Neuronal stem cell (in vitro differentiated cells): ENCODE results near the gene MARK2.
A peak's percentile ranks its signal among the peaks of the same experiment; 100 is the strongest.

Source experiments
- DNase-seq: peaks from one replicate; pipeline ENCODE4 v3.0.0-alpha.2; 2013; ENCODE audit warnings: low spot score
- H2AFZ ChIP-seq: one replicate; pipeline ENCODE4 v1.6.1; 2013; ENCODE audit warnings: mild to moderate bottlenecking, low read length, inconsistent platforms
- H2AK5ac ChIP-seq: 2 replicates; pipeline ENCODE4 v1.6.1; 2013; ENCODE audit warnings: low read depth, mild to moderate bottlenecking, inconsistent platforms, low read length, moderate library complexity, mixed read lengths
- H2BK120ac ChIP-seq: 2 replicates; pipeline ENCODE4 v1.6.1; 2013; ENCODE audit warnings: low read depth, mild to moderate bottlenecking, inconsistent platforms, low read length, moderate library complexity, mixed read lengths
- H2BK12ac ChIP-seq: one replicate; pipeline ENCODE4 v1.6.1; 2013; ENCODE audit warnings: low read length, inconsistent platforms
- H2BK15ac ChIP-seq: 2 replicates; pipeline ENCODE4 v1.6.1; 2013; ENCODE audit warnings: mild to moderate bottlenecking, low read length, inconsistent platforms, mixed read lengths
- H2BK5ac ChIP-seq: one replicate; pipeline ENCODE4 v1.6.1; 2013; ENCODE audit warnings: inconsistent platforms, mild to moderate bottlenecking, low read length, moderate library complexity
- H3K14ac ChIP-seq: one replicate; pipeline ENCODE4 v1.6.1; 2013; ENCODE audit warnings: low read length, inconsistent platforms
- H3K18ac ChIP-seq: 2 replicates; pipeline ENCODE4 v1.6.1; 2013; ENCODE audit warnings: low read length, inconsistent platforms
- H3K23ac ChIP-seq: 2 replicates; pipeline ENCODE4 v1.6.1; 2013; ENCODE audit warnings: low read depth, mild to moderate bottlenecking, mixed read lengths, low read length, inconsistent platforms; ENCODE audit not compliant: poor library complexity
- H3K27ac ChIP-seq: replicated peaks from 3 replicates; pipeline ENCODE4 v1.5.1; 2013; ENCODE audit warnings: low read length, inconsistent platforms
- H3K27me3 ChIP-seq, 3 experiments: 2 replicates each; pipeline ENCODE4 v1.6.1; 2013; ENCODE audit warnings: low read length in 3 of 3, mild to moderate bottlenecking in 2 of 3, inconsistent platforms in 1 of 3, low read depth in 1 of 3, mixed read lengths in 1 of 3, moderate library complexity in 1 of 3; ENCODE audit not compliant: control insufficient read depth in 3 of 3, insufficient read depth in 3 of 3
- H3K36me3 ChIP-seq, 2 donors: replicated peaks in 1 of 2; 2 replicates each; pipeline ENCODE4 v1.6.1; 2013; ENCODE audit warnings: low read length in 2 of 2; ENCODE audit not compliant: control insufficient read depth in 2 of 2, insufficient read depth in 2 of 2
- H3K4ac ChIP-seq: 2 replicates; pipeline ENCODE4 v1.6.1; 2013; ENCODE audit warnings: inconsistent platforms, mild to moderate bottlenecking, low read length, moderate library complexity
- H3K4me1 ChIP-seq, 2 donors: 1 replicate in 1 of 2; 2 replicates in 1 of 2; pipeline ENCODE4 v1.6.1; 2013; ENCODE audit warnings: low read length in 2 of 2, low read depth in 1 of 2; ENCODE audit not compliant: control insufficient read depth in 2 of 2, insufficient read depth in 1 of 2
- H3K4me2 ChIP-seq: one replicate; pipeline ENCODE4 v1.6.1; 2013; ENCODE audit warnings: mild to moderate bottlenecking, low read length, inconsistent platforms; ENCODE audit not compliant: insufficient read depth, poor library complexity, severe bottlenecking
- H3K4me3 ChIP-seq, 2 donors: 2 replicates each; pipeline ENCODE4 v1.5.1; 2013; ENCODE audit warnings: low read length in 2 of 2, mild to moderate bottlenecking in 2 of 2, inconsistent platforms in 1 of 2, moderate library complexity in 1 of 2
- H3K79me1 ChIP-seq: one replicate; pipeline ENCODE4 v1.6.1; 2013; ENCODE audit warnings: low read depth, mild to moderate bottlenecking, inconsistent platforms, low read length, moderate library complexity
- H3K9ac ChIP-seq: one replicate; pipeline ENCODE4 v1.6.1; 2013; ENCODE audit warnings: mild to moderate bottlenecking, low read depth, low read length, inconsistent platforms; ENCODE audit not compliant: poor library complexity
- H3K9me3 ChIP-seq, 2 donors: replicated peaks in 1 of 2; 2 replicates each; pipeline versions ENCODE3 to v1.6.1; 2013; ENCODE audit warnings: low read length in 2 of 2, mild to moderate bottlenecking in 2 of 2, inconsistent platforms in 1 of 2, low read depth in 1 of 2, mixed read lengths in 1 of 2, moderate library complexity in 1 of 2; ENCODE audit not compliant: control insufficient read depth in 2 of 2, insufficient read depth in 1 of 2
- H4K8ac ChIP-seq: one replicate; pipeline ENCODE4 v1.6.1; 2013; ENCODE audit warnings: low read depth, mild to moderate bottlenecking, inconsistent platforms, low read length, moderate library complexity
- H4K91ac ChIP-seq: one replicate; pipeline ENCODE4 v1.6.1; 2013; ENCODE audit warnings: low read length, low read depth, mild to moderate bottlenecking, inconsistent platforms; ENCODE audit not compliant: poor library complexity
- WGBS, 2 donors: extraction: QIAGEN DNeasy Blood & Tissue Kit; methylation state at CpG; one replicate each; pipeline ENCODE4 v1.1.7; 2013; ENCODE audit warnings: missing lambda C conversion rate in 2 of 2, mixed read lengths in 1 of 2; ENCODE audit not compliant: insufficient read length in 2 of 2, insufficient replicate concordance in 1 of 2; ENCODE audit errors: extremely low coverage in 2 of 2; 5-methylcytosine and 5-hydroxymethylcytosine counted together

Gene MARK2

DNA sequence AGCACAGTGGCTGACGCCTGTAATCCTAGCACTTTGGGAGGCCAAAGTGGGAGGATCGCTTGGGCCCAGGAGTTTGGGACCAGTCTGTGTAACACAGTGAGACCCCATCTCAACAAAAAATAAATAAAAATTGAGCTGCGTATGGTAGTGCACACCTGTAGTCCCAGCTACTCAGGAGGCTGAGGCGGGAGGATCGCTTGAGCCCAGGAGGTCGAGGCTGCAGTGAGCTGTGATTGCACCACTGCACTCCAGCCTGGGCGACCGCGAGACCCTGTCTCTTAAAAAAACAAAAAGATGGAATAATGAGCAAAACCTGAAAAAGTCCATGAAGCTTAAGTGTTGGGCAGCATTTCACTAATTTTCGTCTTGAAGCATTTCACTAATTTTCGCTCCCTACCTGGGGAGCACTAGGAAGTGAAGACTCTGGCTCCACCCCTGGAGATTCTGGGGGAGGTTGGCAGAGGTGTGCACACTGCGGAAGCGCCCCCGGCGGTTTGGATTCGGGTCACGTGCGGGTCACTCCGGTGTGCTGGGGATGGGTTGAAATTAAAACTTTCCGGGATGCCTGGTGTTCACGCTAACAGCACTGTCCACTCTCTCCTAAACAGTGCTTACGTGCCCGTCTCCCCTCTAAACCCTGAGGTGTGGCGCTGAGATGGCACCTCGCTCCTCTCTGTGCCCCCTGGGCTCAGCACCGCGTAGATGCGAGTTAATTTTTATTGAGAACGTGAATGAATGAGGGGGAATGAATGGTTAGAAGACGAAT lies 99.0 kb downstream of the MARK2 start:
- Histone ChIP-seq H3K36me3 (peaks cover 0 to 19% of the 10 kb centered on the region in 2 donors), H3K18ac (peak overlapping the region; percentile 38), H2BK120ac (no peak overlapping the region), H2BK15ac (no peak overlapping the region), H3K9me3 (no peaks in the 10 kb centered on the region), H2AK5ac (no peak overlapping the region), H3K4me1 (peaks cover 2 to 5% of the 10 kb centered on the region in 2 donors), H3K4me3 (peak overlapping the region; percentile 76 to 85), H3K4me2 (peak overlapping the region; percentile 74), H4K91ac (no peak overlapping the region), H3K23ac (no peak overlapping the region), H2BK5ac (peak overlapping the region; percentile 9), H2BK12ac (no peak overlapping the region), H4K8ac (no peak overlapping the region), H3K14ac (no peak overlapping the region), H3K79me1 (peaks cover 12% of the 10 kb centered on the region), H3K27ac (peak overlapping the region; percentile 20), H3K27me3 (no peaks in the 10 kb centered on the region), H3K9ac (peak overlapping the region; percentile 72), H2AFZ (peak overlapping the region; percentile 92), H3K4ac (no peak overlapping the region)
- DNase-seq, result no peak
- WGBS, 2 donors, result no CpG with 5 or more reads among the region's 30 CpGs

DNA sequence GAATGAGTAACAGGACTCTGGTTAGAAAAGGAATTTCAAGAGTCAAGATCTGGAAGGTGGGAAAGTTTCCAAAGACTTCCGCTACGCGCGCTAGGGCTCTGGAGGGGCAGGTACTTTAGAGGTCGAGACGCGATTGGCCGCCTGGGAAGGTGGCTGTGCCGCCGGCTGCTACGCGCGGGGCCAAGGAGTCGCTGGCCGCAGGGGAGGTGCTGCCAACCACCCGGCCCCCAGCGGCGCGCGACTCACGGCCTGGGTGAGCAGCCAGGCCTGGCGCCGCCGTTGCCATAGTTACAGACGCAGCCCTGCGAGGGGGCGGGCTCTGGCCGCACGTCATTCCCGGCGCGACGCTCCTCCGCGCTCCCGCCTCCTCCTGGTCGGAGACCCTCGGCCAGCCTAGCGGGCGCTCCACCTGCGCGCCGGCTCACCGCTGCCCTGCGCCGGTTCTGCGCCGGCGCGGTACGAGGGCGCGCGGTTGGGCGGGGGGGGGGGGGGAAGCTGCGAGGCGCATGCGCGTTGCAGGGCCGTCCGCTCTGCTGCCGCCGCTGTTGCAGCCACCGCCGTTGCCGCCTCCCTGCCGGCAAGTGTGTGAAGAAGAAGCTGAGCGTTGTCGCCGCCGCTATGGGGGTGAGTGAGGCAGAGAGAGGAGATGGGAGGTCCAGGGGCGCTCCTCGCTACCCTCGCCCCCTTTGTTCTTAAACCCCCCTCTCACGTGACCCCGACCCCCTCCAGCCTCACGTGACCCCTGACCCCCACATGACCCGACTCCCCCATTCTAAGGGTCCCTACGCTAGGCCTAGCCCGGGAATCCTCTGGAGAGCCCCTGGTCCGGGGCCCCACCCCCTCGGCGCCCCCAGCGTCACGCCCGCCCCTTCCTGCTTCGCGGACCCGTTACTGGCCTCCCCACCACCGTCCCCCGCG lies 99.8 kb downstream of the MARK2 start, which contains the start of gene NAA40:
Gene NAA40, plus strand, starts transcription at position 524 of the 918 bp plus-strand sequence. Its CDS starts 95 bp downstream, at position 619.
- Histone ChIP-seq H2AFZ (peak within 1 kb of the TSS; percentile 92), H3K27ac (peak within 1 kb of the TSS; percentile 88), H3K4me3 (peak within 1 kb of the TSS; percentile 85 to 90), H3K23ac (peak within 1 kb of the TSS; percentile 98), H3K18ac (peak within 1 kb of the TSS; percentile 100), H3K14ac (peak within 1 kb of the TSS; percentile 86), H3K9me3 (no peaks in the 10 kb centered on the region), H3K4me2 (peak within 1 kb of the TSS; percentile 93), H4K91ac (no peak within 1 kb of the TSS), H3K79me1 (peaks cover 18% of the 10 kb centered on the region), H2BK12ac (no peak within 1 kb of the TSS), H3K4me1 (peaks cover 2 to 5% of the 10 kb centered on the region in 2 donors), H2BK5ac (peak within 1 kb of the TSS; percentile 99), H4K8ac (peak within 1 kb of the TSS; percentile 74), H3K4ac (peak within 1 kb of the TSS; percentile 66), H2AK5ac (no peak within 1 kb of the TSS), H2BK120ac (no peak within 1 kb of the TSS), H2BK15ac (peak within 1 kb of the TSS; percentile 64), H3K27me3 (no peaks in the 10 kb centered on the region), H3K9ac (peak within 1 kb of the TSS; percentile 99), H3K36me3 (peaks cover 0 to 24% of the 10 kb centered on the region in 2 donors)
- DNase-seq, result peak; percentile 98
- no CpG with 5 or more reads among the region's 92 CpGs for WGBS, 2 donors

DNA sequence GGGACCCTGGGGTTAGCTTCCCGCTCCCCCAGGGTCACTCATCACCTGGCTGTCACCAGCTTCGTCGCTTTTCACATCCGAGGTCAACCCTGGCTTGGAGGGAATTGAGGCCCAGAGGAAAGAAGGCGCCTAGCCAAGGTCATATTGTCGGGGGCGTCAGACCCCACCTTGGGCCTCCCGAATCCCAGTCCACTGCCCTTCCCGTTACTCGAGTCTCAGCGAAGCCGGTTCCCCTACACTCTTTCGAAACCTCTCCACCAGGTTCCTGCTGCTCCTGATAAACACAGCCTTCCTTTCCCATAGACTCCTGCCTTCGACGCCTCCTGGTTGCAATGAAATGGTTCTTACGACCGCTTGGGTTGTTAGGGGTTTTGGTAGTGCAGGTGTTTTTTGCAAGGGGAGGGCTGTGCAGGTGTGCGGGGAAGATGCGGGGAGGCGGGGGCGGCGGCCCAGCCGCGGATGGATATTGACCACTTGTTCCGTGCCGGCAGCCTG lies 100.5 kb downstream of the MARK2 start:
- H3K36me3 ChIP-seq, result peaks cover 0 to 24% of the 10 kb centered on the region in 2 donors
- H3K79me1 ChIP-seq, result peaks cover 18% of the 10 kb centered on the region
- H3K4me3 ChIP-seq, result peak overlapping the region; percentile 85 to 90
- no peak overlapping the region for H3K4ac ChIP-seq
- peak overlapping the region; percentile 75 for H3K23ac ChIP-seq
- no peak overlapping the region for H2BK12ac ChIP-seq
- H2BK120ac ChIP-seq, result no peak overlapping the region
- H3K9ac ChIP-seq, result peak overlapping the region; percentile 99
- H3K14ac ChIP-seq, result no peak overlapping the region
- peak overlapping the region; percentile 93 for H3K4me2 ChIP-seq
- H3K27ac ChIP-seq, result no peak overlapping the region
- no peak overlapping the region for H2AK5ac ChIP-seq
- peak overlapping the region; percentile 100 for H3K18ac ChIP-seq
- H2AFZ ChIP-seq, result peak overlapping the region; percentile 90
- H3K4me1 ChIP-seq, result peaks cover 2 to 7% of the 10 kb centered on the region in 2 donors
- peak overlapping the region; percentile 99 for H2BK5ac ChIP-seq
- H2BK15ac ChIP-seq, result no peak overlapping the region
- peak overlapping the region; percentile 74 for H4K8ac ChIP-seq
- no peak for DNase-seq
- no peaks in the 10 kb centered on the region for H3K27me3 ChIP-seq
- WGBS, 2 donors, result no CpG with 5 or more reads among the region's 26 CpGs
- no peaks in the 10 kb centered on the region for H3K9me3 ChIP-seq
- H4K91ac ChIP-seq, result no peak overlapping the region
